NB4 (cell line): ENCODE measurements around the gene FMN2.

Experiments used
- CTCF ChIP-seq: IDR thresholded peaks from one replicate; pipeline ENCODE4 v1.5.1; 2012; ENCODE audit warnings: low read depth, low read length
- MYC ChIP-seq: IDR thresholded peaks from 2 replicates; pipeline ENCODE4 v1.6.1; 2011; ENCODE audit warnings: low read depth, low read length
- POLR2A ChIP-seq: IDR thresholded peaks from 2 replicates; pipeline ENCODE4 v1.6.1; 2011; ENCODE audit warnings: mild to moderate bottlenecking; ENCODE audit not compliant: insufficient read length; ENCODE audit errors: extremely low read depth
- TF ChIP-seq, protein P1 (sequence below): IDR thresholded peaks from 2 replicates; pipeline ENCODE4 v1.6.1; 2011; ENCODE audit warnings: low read depth, low read length

DNA sequence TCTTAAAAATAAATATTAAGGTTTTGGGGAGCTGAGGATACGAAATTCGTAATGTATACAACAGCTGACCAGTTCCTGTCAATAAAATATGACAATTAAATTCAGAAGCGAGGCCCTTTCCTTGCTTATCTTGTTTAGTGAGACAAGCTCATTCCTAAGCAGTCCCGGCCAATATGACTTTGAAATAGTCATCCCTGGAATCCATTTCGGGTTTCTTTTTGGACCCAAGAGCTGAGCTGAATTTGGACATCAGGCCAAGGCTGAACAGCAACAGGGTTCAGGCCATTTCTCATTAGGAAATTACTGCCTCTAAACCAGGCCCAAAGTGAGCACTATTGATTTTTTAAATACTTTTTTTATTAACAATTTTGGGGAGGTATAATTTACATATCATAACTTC is 17.3 kb upstream of the FMN2 start:
- no peak for TF ChIP-seq CTCF
- TF ChIP-seq, protein P1, sequence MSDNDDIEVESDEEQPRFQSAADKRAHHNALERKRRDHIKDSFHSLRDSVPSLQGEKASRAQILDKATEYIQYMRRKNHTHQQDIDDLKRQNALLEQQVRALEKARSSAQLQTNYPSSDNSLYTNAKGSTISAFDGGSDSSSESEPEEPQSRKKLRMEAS = no peak
- TF ChIP-seq POLR2A = no peak
- TF ChIP-seq MYC = no peak
